ENCODE data around the gene RNF144B. TPM values are rescaled to one million over a fixed set of nuclear protein-coding genes. Genes with fewer than 3 reads are reported as not detected.

The RNF144B gene
- total RNA-seq, 2 donors from 2014 or later: 21.5 to 26.0 TPM

DNA sequence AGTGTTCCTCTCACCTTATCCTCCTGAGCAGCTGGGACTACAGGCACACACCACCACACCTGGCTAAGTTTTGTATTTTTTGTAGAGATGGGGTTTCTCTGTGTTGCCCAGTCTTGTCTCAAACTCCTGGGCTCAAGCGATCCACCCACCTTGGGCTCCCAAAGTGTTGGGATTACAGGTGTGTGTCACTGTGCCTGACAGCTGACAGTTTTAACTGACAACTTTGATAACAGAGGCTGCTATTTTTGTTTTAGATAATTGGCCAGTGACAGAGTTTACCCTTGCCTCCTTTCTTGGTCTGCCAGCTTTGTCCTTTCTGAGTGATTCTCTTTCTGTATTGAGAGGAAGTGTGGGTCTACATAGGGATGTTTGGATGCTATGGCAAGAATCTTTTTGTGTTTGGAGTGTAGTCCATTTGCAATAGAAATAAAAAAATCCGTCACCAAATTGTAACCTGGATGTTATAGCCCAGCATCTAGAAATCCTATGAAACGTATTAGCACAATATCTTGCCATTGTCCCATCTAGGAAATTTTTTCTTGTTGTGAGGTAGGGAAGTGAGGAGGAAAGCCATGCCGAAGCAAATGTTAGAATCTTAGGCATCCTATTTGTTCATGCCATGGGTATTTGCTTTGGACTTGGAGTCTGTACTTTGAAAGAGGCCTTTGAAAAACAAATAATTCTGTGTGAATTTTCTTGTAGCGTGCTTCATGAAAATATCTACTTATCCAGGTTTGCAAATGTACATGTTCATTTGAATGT lies 80.8 kb downstream of the RNF144B start:
- no peak for DNase-seq (ENCODE audit: low spot score)
- intact Hi-C loops (cut with DNase I): loop anchor here in 1 of 2 donors (10.0 kb wide), 1 partner anchor 1957 kb away; no protein-coding TSS in a partner anchor

DNA sequence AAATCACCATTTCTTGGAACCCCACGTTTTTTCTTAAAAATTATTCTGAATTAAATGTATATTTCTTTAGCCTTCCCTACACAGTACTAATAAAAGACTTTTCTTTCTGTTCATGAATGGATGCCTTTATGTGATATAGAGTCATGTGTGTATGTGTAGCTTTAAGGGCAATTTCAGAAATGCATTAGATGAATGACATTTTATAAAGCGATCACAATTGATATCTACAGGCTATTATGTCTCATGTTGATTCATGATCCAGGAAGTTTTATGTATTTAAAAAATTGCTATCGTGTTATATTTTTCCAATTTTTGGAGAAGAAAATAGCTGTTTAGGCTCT lies 81.3 kb downstream of the RNF144B start:
- intact Hi-C loops (cut with DNase I): loop anchor here in 1 of 2 donors (10.0 kb wide), 1 partner anchor 1956 kb away; no protein-coding TSS in a partner anchor
- DNase-seq (ENCODE audit: low spot score): no peak

DNA sequence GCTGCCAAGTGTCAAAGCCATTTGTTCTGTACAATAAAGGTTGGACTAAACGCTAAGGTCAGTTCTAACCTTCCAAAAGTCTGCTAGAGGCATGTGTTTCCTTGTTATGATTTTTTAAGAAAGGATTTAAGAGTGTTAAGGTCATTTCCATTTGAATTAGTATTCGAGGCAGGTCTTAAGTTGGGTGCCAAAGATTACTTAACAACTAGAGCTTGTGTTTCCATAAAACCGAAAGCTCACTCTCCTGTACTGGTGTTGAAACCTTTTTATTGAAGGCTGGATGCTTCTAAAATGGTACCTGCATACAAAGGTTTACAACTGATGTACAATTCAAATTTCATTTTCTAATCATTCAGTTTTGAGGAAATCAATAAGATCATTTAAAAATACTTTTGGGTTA lies 82.4 kb downstream of the RNF144B start:
- intact Hi-C loops (cut with DNase I): loop anchor here in 1 of 2 donors (10.0 kb wide), 1 partner anchor 1955 kb away; no protein-coding TSS in a partner anchor

DNA sequence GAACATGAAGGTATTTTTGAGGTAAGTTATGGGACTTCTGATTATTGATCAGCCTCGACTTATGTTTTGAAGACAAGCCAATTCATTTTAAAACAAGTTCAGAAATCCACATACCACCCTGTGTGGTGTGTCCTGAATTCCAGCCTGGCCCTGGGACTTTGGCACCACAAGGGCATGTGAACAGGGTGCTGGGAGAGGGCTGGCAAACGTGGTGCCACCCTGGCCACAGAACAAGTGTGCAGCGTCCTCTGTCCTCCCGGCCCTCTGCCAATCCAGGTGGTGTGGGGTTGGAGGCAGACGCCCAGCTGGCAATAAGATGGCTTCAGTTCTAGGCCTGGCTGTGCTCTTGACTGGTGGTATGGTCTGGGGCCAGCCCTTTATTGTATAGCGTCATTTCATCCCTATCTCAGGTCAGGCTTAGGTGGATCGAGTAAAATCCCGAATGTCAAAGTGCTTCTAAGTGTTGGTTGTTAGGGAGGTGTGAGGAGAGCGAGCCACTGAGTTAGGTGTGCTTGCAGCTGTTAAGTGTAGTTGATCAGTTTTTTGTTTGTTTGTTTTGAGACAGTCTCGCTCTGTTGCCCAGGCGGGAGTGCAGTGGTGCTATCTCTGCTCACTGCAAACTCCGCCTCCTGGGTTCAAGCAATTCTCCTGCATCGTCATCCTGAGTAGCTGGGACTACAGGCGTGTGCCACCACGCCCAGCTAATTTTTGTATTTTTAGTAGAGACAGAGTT lies 84.2 kb downstream of the RNF144B start:
- intact Hi-C loops (cut with DNase I): no loop called here
- DNase-seq (ENCODE audit: low spot score): no peak

More for the DNA sequence above, 82.4 kb downstream of the RNF144B start:
- no peak for DNase-seq (ENCODE audit: low spot score)

DNA sequence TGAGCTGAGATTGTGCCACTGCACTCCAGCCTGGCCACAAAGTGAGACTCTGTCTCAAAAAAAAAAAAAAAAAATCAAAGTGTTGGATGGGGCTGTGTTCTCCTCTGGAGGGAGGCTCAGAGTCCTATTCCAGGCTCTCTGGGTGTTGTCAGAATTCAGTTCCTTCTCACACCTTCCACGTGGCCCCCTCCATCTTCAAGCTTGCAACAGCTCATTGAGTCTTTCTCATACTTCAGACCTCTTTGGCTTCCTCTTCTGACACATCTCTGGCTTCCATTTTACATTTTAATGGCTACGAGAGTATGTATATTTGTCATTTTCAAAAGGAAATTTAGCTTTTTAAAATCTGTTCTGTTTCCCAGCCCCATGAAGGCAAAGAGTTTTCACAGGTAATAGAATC lies 85.8 kb downstream of the RNF144B start:
- intact Hi-C loops (cut with DNase I): no loop called here
- DNase-seq (ENCODE audit: low spot score): no peak

DNA sequence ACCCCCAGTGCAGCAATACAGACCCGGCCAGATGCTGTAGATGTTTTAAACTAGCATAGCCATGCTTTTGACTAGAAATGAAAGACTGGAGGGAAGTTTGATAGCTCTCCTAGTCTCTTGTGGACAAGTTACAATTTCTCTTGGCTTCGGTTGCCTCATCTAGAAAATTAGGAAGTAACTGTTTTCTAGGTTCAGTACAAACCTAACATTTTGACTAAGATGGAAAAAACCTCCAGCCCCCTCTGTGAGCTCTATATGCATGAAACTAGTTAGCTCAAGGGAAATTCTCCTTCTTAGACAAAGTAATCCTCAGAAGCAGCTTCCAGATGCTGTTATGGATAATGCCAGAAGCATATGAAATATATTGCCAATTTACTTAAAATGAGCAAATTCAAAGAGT lies 86.6 kb downstream of the RNF144B start:
- intact Hi-C loops (cut with DNase I): no loop called here
- DNase-seq (ENCODE audit: low spot score): no peak

DNA sequence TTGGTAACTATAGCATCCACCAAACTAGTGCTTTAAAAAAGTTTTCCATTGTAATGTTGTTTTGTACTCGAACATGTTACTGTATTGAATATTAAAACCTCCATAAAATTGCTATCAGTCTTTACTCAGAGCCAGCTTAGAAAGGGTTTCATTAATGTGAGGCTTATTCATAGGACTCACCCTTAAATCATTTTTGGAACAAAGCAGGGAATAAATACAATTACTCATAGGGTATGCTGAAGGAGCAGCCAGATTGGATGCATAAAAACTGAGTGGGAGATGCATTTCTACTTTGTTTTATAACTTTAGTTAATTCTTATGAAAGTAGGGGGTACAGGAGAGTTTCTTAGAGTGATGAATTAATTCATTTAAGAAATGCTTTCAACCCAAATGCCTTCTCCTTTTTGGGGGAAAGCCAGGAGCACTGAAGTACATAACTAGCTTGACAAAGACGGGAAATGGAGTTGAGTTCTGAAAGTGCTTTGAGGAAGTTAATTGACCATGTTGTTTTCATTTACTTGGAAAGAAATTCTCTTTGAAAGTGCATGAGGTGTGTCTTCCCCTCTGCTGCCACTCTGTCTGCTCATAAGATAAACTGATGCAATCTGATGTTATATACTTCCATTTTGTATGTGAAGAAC lies 90.3 kb downstream of the RNF144B start:
- intact Hi-C loops (cut with DNase I): no loop called here
- no peak for DNase-seq (ENCODE audit: low spot score)

DNA sequence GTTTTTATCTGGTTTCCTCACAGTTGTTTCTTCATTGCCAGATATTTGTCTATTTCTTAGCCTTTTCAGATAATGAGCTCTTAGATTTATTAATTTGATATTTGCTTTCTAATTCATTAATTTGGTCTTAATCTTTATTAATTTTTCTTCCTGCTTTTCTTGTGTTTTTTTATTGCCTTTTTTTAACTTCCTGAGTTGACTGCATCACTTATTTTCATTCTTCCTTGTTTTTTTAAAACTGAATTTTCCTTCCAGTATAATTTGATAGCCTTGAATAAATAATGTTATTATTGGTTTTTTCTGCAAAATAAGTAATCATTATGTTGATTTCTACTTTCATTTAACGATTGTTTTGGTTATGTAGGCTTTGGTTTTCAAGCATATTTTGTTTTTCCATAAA lies 91.5 kb downstream of the RNF144B start:
- DNase-seq (ENCODE audit: low spot score): no peak
- intact Hi-C loops (cut with DNase I): no loop called here

DNA sequence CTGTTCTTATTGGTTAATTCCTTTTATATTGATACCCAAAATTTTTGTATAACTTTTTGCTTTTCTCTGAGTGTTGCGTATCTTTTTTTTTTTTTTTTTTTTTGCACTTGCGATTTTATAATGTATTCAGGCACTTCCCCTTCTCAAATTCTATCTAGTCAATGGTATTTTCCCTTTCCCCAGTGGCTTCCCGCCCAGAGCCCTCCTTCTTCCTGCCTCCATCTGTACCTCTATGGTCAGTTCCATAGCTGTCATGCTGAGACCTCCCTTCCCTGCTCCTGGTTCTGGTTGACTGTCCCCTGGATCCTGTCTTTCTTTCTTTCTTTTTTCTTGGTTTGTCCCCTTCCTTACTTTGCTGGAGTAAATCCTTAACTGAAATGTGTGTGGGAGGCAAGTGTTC lies 94.7 kb downstream of the RNF144B start:
- intact Hi-C loops (cut with DNase I): no loop called here
- no peak for DNase-seq (ENCODE audit: low spot score)

DNA sequence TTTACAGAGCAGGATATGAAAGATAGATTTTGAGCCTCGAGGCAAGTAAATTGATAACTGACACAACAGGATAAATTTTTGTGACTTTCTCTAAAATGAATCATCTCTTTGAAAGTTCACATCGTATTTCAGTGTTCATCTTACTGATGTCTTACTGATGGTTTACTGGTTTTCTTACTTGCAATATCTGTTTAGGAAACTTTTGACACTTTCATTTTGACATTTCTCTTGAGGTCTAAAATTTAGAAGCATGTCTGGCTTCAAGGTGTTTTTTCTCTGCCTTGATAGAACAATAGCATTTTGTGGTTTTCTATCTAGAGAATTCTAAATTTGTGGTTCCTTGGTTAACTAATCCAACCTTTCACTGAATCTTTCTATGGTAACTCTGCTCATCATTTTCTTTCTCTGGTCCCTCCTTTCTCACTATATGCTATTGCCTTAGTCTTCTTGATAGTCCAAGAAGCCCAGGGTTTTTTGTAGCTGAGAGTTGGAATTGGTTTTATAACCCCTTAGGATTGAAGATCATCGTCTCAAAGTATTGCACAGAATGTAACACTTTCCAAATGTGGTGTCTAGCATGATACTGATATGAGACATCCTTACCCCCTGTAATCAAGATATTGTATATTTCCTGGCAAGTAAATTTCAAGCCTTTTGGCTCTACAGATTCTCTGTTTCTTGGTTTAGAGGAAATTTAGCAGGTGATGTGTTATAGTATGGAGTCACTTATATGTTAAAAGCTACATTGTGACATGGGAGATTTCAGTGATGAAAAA lies 98.7 kb downstream of the RNF144B start:
- intact Hi-C loops (cut with DNase I): no loop called here
- DNase-seq (ENCODE audit: low spot score): no peak

DNA sequence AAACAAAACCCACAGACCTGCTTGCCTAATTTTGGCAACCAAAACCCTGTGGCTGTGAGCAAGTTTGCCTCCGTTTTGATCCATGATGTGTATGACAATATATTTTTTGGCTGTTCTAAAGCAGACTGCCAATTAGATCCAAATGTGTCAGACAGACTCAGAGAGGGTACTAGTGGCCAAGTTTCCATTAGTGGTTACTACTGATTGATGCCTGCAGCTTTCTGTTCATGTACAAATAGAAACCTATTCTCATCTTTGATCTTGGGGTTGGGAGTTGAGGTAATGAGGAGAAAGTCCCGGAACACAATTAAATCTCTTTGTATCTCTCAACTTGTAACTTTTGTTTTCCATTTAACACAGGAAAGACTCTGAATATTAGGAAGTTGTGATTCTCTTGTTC lies 100.9 kb downstream of the RNF144B start:
- intact Hi-C loops (cut with DNase I): no loop called here
- DNase-seq (ENCODE audit: low spot score): no peak

DNA sequence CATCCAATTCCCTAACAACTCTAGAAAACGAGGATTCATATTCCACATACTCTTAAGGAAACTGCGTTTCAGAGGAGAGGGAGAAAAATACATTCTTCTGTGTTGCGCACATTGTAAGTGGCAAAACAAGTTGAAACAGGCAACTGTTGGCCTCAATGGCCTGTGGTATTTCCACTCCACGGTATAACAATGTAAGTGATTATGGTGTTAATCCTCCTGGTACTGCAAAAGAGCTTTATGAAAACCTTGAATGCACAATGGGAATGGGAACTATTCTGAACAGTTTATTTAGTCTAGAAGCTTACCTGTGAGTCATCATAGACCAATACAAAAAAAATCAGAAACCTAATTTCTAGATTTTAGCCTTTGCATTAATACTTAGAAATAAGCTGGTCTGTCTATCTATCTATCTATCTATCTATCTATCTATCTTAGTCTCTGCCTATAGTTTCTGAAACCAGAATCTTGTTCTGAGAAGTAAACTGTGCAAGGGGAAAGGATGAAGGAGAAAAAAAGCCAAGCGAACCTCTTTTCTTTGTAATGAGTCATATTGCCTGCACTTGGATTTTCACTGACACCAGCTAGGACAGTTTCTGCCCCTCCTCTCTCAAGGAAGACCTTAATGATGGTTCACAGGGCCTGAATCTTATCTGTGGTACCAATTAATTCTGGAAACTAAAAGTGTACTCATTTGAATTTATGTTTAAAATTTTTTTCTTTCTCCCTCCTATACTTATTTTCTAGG lies 101.5 kb downstream of the RNF144B start:
- intact Hi-C loops (cut with DNase I): no loop called here
- no peak for DNase-seq (ENCODE audit: low spot score)

DNA sequence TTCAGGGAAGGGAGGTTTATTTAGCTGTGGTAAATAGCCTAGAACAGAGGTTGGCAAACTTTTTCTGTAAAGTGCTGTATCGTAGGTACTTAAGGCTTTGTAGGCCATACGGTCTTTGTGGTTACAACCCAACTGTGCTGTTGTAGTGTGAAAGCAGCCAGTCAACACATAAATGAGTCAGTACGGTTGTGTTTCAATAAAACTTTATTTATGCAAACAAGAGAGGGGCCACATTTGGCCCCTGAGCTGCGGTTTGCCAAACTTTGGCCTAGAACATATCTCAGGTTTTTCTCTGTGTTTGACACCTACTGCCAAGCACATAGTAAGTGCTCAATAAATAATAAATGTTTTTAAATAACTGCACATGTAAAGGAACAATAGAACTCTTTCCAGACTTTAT lies 102.2 kb downstream of the RNF144B start:
- intact Hi-C loops (cut with DNase I): no loop called here
- DNase-seq (ENCODE audit: low spot score): no peak

DNA sequence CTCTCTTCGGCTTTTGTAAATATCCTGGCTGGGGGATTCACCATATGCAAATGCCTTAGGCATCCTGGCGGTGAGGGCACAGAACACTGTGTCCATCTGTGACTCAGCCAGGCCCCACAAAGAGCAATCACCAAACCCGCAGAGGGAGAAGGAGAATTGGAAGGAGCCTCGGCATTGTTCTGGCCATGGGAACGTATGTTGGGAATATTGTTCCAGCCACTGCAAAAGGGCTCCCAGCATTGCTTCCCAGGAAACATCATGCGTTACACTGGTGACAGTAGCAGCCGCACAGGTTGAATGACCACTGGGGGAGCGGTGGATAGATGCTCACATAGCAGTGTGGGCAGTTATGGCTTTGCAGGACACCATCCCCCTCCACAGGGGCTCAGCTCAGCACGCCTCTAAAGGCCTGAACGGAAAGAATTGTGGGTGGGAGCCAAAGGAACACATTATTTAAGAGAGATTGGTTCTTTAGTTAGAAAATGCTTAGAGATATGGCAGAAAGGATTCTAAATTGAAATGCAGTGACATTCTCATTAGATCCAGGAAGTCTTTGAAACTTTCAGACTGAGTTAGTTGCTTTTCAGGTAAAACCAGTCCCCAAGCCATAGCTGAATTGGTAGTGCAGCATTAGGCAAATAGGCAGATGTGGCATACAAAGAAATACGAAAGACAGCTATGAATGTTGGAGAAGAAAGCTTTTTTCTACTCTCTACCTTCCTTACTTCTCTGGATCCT lies 104.3 kb downstream of the RNF144B start:
- no peak for DNase-seq (ENCODE audit: low spot score)
- intact Hi-C loops (cut with DNase I): loop anchor here in 1 of 2 donors (5.0 kb wide), 1 partner anchor 906 kb away; no protein-coding TSS in a partner anchor

DNA sequence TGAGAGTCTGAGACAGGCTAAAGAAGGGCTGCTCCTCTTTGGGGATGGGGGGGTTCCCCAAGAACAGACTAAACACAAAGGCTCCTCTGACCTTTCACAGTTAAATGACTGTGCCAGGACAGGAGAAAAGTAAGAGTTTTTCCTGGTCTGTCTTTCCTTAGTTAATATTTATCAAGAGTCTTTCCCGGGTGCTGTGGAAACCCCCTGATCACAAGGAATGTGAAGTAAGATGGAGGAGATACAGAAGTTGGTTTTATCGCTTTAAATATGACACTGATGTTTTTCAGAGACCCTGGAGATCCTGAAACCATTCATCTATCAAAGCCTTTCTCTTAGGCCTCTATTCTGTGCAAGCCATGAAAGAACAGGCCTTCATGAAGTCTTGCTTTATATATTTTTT lies 105.8 kb downstream of the RNF144B start:
- intact Hi-C loops (cut with DNase I): loop anchor here in 1 of 2 donors (5.0 kb wide), 1 partner anchor 904 kb away; no protein-coding TSS in a partner anchor

DNA sequence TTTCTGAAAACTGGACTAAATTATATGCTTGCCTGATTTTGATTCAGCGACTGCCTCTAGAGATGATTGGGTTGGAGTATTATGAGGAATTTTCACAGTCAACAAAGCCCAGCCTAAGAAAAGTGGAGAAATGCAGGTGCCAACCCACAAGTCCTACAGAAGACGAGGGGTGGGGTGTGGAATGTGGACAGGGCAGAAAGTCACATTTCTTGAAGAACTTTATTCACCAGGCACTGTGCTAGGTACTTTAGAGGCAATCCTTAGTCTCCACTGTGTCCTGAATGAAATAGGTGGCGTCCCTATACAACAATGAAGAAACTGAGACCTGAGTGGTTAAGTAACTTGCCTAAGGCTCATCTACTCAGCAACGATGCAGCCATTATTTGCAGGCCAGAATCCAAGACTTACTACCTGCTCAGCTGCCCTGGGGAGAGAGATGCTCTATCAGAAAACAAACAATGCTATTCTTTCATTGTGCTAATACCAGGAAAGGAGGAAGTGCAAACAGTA lies 106.3 kb downstream of the RNF144B start:
- intact Hi-C loops (cut with DNase I): loop anchor here in 1 of 2 donors (5.0 kb wide), 1 partner anchor 904 kb away; no protein-coding TSS in a partner anchor

More for the DNA sequence above, 105.8 kb downstream of the RNF144B start:
- no peak for DNase-seq (ENCODE audit: low spot score)

DNA sequence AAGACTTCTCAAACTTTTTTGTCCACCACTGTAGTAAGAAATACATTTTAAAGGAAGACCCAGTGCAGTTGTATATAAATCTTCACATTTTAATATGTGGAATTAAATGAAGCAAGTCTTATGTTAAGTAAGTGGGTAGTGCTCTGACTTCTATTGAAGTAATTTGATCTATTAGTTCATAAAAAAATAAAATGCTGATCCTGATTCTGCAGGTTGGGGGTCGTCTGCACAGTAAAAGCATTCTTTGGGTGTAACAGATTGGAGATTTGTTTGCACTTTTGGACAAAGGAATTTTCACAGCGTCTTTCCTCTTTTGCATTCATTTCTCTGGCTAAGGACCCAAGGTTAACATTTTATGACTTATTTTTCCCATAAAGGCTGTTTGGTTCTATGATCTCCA lies 106.8 kb downstream of the RNF144B start:
- no peak for DNase-seq (ENCODE audit: low spot score)
- intact Hi-C loops (cut with DNase I): loop anchor here in 1 of 2 donors (5.0 kb wide), 1 partner anchor 903 kb away; no protein-coding TSS in a partner anchor

More for the DNA sequence above, 106.3 kb downstream of the RNF144B start:
- no peak for DNase-seq (ENCODE audit: low spot score)

DNA sequence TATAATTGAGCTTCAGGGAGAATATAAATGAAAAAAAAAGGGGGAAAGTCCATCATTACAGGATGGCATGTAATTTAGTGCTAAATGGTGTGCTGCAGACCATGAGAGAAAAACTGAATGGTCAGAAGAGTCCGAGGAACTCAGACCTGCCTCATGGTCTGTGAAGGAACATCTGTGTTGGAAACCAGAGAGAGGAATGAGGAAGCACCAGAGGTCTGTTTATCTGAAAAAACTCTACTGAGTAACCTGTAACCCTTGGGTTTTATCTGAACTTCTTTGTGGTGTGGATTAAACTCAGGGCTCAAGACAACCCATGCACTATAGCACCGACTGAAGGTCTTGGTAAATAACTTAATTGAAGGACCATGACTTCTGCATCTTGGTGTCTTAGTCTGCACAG lies 108.1 kb downstream of the RNF144B start:
- DNase-seq (ENCODE audit: low spot score): no peak
- intact Hi-C loops (cut with DNase I): no loop called here

All from posterior vena cava (tissue), 2 donors.